ENCODE data around the gene GDF7. TPM values are rescaled to one million over a fixed set of nuclear protein-coding genes. Genes with fewer than 3 reads are reported as not detected.

Gene GDF7
- total and polyA plus RNA-seq, 4 donors, result 0.89 to 7.2 (median 3.3) TPM

DNA sequence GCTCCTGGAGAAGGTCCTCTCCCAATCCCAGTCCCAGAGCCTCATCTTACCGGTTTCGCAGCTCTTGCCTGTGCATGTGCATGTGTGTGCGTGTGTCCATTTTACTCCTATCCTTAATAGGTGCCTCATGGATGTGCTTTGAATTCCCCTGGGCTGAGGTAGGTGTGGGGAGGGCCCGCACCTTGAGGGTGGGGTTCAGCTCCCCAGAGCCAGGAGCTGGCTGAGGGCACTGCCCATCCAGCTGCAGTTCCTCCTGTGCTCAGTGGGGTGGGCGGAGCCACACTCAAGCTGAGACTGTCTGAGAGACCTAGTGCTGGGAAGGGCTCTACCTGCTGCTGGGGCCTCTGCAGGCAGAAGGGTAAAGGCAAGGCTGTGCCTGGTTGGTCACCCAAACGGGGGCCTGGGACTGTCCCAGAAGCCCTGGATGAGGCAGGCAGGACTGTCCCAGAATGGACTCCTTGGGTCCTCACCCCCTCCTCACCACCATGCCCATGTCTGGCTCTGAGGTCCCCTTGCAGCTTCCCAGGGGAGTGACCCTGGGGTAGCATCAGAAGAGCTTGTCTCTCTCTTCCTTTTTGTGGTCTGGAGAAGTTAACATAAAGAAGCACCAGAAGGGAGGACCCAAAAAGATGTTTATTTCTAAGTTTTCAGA is 8.9 kb downstream of the GDF7 start:
- H3K4me3 ChIP-seq (ENCODE audit: low read depth in 1 of 3, low read length in 3 of 3), result no peak overlapping the region
- TF ChIP-seq HNF4A (conservative IDR thresholded peaks at IDR 0.05) (no peak), NR2F2 (IDR thresholded peaks at IDR 0.05) (no peak), MAX (IDR thresholded peaks at IDR 0.05) (no peak), RAD21 (IDR thresholded peaks at IDR 0.05) (no peak), TAF1 (conservative IDR thresholded peaks at IDR 0.05) (no peak), SP1 (IDR thresholded peaks at IDR 0.05) (no peak), REST (IDR thresholded peaks at IDR 0.05) (no peak), EGR1 (IDR thresholded peaks at IDR 0.05; ENCODE audit: low read depth in 2 of 2) (no peak)
- TF ChIP-seq, protein P1, sequence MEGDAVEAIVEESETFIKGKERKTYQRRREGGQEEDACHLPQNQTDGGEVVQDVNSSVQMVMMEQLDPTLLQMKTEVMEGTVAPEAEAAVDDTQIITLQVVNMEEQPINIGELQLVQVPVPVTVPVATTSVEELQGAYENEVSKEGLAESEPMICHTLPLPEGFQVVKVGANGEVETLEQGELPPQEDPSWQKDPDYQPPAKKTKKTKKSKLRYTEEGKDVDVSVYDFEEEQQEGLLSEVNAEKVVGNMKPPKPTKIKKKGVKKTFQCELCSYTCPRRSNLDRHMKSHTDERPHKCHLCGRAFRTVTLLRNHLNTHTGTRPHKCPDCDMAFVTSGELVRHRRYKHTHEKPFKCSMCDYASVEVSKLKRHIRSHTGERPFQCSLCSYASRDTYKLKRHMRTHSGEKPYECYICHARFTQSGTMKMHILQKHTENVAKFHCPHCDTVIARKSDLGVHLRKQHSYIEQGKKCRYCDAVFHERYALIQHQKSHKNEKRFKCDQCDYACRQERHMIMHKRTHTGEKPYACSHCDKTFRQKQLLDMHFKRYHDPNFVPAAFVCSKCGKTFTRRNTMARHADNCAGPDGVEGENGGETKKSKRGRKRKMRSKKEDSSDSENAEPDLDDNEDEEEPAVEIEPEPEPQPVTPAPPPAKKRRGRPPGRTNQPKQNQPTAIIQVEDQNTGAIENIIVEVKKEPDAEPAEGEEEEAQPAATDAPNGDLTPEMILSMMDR (IDR thresholded peaks at IDR 0.05; ENCODE audit: low read depth, low read length, missing input control), result no peak
- TF ChIP-seq, protein P2, sequence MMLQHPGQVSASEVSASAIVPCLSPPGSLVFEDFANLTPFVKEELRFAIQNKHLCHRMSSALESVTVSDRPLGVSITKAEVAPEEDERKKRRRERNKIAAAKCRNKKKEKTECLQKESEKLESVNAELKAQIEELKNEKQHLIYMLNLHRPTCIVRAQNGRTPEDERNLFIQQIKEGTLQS (IDR thresholded peaks at IDR 0.05), result no peak
- H3K4me1 ChIP-seq (ENCODE audit: control insufficient read depth in 4 of 4, insufficient read depth in 4 of 4, low read length in 3 of 4), result peaks cover 21 to 41% (median 28%) of the 10 kb centered on the region in 4 donors
- no peaks in the 10 kb centered on the region for H3K27me3 ChIP-seq (ENCODE audit: control insufficient read depth in 4 of 4, insufficient read depth in 4 of 4, low read length in 3 of 4)
- peak overlapping the region in 1 of 2 donors; percentile 18 for H3K9ac ChIP-seq (ENCODE audit: low read depth in 1 of 2, low read length in 2 of 2)
- no peaks in the 10 kb centered on the region for H3K9me3 ChIP-seq (ENCODE audit: control insufficient read depth in 4 of 4, low read length in 3 of 4)
- peaks cover 3% of the 10 kb centered on the region in 4 donors for H3K36me3 ChIP-seq (ENCODE audit: control insufficient read depth in 4 of 4, insufficient read depth in 3 of 4, low read depth in 1 of 4, low read length in 3 of 4)
- WGBS, result 62% methylated on average over 6 of the region's 6 CpGs
- peak overlapping the region; percentile 78 to 87 for H3K27ac ChIP-seq (ENCODE audit: low read depth in 1 of 2, low read length in 2 of 2)
- DNase-seq (ENCODE audit: low spot score), result no peak

- peak overlapping the region; percentile 18 to 25 for H3K9ac ChIP-seq (ENCODE audit: low read depth in 1 of 2, low read length in 2 of 2)
- H3K4me1 ChIP-seq (ENCODE audit: control insufficient read depth in 4 of 4, insufficient read depth in 4 of 4, low read length in 3 of 4), result peaks cover 21 to 41% (median 28%) of the 10 kb centered on the region in 4 donors
- DNase-seq (ENCODE audit: low spot score), result peak; percentile 50
- no peak for TF ChIP-seq FOXA1 (IDR thresholded peaks at IDR 0.05)
- TF ChIP-seq, protein P3, sequence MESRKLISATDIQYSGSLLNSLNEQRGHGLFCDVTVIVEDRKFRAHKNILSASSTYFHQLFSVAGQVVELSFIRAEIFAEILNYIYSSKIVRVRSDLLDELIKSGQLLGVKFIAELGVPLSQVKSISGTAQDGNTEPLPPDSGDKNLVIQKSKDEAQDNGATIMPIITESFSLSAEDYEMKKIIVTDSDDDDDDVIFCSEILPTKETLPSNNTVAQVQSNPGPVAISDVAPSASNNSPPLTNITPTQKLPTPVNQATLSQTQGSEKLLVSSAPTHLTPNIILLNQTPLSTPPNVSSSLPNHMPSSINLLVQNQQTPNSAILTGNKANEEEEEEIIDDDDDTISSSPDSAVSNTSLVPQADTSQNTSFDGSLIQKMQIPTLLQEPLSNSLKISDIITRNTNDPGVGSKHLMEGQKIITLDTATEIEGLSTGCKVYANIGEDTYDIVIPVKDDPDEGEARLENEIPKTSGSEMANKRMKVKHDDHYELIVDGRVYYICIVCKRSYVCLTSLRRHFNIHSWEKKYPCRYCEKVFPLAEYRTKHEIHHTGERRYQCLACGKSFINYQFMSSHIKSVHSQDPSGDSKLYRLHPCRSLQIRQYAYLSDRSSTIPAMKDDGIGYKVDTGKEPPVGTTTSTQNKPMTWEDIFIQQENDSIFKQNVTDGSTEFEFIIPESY (IDR thresholded peaks at IDR 0.05), result peak; percentile 45
- TF ChIP-seq HNF4A (conservative IDR thresholded peaks at IDR 0.05), result peak; percentile 95 to 98
- TF ChIP-seq, protein P2 (IDR thresholded peaks at IDR 0.05), result no peak
- peak; percentile 82 for TF ChIP-seq HNF4G (IDR thresholded peaks at IDR 0.05)
- TF ChIP-seq, protein P1 (IDR thresholded peaks at IDR 0.05; ENCODE audit: low read depth, low read length, missing input control), result peak; percentile 80
- peak; percentile 20 to 73 for TF ChIP-seq JUND (IDR thresholded peaks at IDR 0.05)
- TF ChIP-seq REST (IDR thresholded peaks at IDR 0.05), result peak; percentile 84
These were observed 9.6 kb downstream of the GDF7 start for GRCh38 chr2:20676353-20677215.

More at GRCh38 chr2:20676353-20677215, 9.6 kb downstream of the GDF7 start:
- no peaks in the 10 kb centered on the region for H3K27me3 ChIP-seq (ENCODE audit: control insufficient read depth in 4 of 4, insufficient read depth in 4 of 4, low read length in 3 of 4)
- no peaks in the 10 kb centered on the region for H3K9me3 ChIP-seq (ENCODE audit: control insufficient read depth in 4 of 4, low read length in 3 of 4)
- H3K27ac ChIP-seq (ENCODE audit: low read depth in 1 of 2, low read length in 2 of 2), result peak overlapping the region; percentile 78 to 87
- H3K36me3 ChIP-seq (ENCODE audit: control insufficient read depth in 4 of 4, insufficient read depth in 3 of 4, low read depth in 1 of 4, low read length in 3 of 4), result peaks cover 0 to 3% (median 0%) of the 10 kb centered on the region in 4 donors
- H3K4me3 ChIP-seq (ENCODE audit: low read depth in 1 of 3, low read length in 3 of 3), result no peak overlapping the region
- 58% methylated on average over 12 of the region's 12 CpGs for WGBS
